Stimulated activated naive CD8-positive, alpha-beta T cell treated with anti-CD3 and anti-CD28 coated beads, Interleukin-15, Interleukin-2, amounts not matched to agents 100 U/mL and 50 U/mL, for 24 hours (primary cell): Measurements from ENCODE around the gene ZMYND11.
"Not testable (repeated sequence)": the region's sequence is repeated elsewhere in the genome, so short reads cannot be mapped to it uniquely, and the experiment has no call there.

ENCODE experiments used
- ATAC-seq: fragments of 150-1000 bp; cut with Tn5 transposase; one replicate; pipeline ENCODE4 v1.10.0; 2021
- DNase-seq: peaks from one replicate; pipeline ENCODE4 v3.0.0; 2021

Gene ZMYND11

GRCh38 chr10:282294-283139, 147.3 kb downstream of the ZMYND11 start:
- DNase-seq (no peak), ATAC-seq (no peak)

DNA sequence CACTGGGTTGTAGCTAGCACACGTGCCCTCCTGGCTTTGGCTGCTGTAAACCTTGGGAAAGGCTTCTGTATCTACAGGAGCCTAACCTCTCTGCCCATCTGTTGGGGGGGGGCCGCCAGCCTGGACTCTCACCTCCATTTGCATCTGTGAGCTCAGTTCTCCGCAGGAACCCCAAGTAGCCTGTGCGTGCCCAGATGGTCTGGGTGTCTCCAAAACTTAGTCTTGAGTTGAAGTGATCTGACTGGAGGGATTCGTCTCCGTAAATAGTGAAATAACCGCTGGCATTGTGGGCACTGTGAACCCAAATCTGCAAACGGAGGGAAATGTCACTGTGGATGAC, 147.9 kb downstream of the ZMYND11 start:
- ATAC-seq, result no peak

GRCh38 chr10:283916-284356, 148.7 kb downstream of the ZMYND11 start:
- peak; percentile 27 for DNase-seq
- peak; percentile 82 for ATAC-seq

More for the DNA sequence above, 147.9 kb downstream of the ZMYND11 start:
- no peak for DNase-seq

- DNase-seq, result no peak
- no peak for ATAC-seq
Measured at GRCh38 chr10:285216-285615, 150.0 kb downstream of the ZMYND11 start.

DNA sequence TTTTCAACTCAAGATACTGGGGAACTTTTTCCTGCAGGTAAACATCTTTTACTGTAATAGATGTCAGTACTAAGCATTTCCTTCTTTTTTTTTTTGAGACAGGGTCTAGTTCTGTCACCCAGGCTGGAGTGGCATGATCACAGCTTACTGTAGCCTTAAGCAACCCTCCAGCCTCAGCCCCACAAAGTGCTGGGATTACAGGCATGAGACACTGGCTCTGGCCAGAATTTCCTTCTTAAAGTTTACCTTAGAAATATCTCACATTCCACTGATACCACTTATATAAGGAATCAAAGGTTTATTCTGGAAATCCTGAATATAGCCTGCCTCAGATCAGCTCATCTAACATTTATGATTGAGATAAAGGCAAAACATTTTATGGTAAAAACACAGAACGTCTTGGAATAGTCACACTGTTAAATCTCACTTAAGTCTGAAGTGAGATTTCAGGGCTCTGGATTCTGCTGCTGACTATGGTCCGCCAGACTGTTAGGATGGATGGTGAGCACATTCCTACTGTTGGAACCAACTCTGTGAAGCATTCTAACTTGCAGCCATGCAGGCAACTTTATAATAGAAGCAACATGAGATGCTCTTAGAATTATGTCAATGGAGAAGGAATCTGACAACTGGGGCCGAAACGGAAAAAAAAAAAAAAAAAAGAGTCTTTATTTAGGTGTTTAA, 151.9 kb downstream of the ZMYND11 start:
- ATAC-seq (no peak), DNase-seq (no peak)

DNA sequence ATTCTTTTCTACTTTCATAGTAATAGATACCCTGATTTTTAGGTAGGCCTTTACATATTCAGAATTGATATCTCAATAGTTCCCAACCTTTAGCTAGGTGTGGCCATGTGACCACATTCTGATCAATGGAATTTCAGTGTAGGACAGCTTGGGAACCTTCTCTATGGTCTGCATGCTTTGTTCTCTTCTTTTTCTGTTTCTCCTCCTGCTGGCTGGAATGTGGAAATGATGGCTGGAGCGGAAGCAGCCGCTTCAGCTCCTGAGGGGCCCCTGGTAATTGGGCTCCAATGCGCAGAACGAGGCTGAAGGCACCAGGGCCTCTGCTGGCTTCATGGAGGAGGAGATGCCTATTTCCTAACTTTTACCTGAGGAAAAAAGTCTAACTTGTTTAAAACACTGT, 152.6 kb downstream of the ZMYND11 start:
- ATAC-seq (no peak), DNase-seq (no peak)

- ATAC-seq (no peak), DNase-seq (no peak)
Measured at GRCh38 chr10:288316-289200, 153.3 kb downstream of the ZMYND11 start.

- DNase-seq (no peak), ATAC-seq (no peak)
Measured at GRCh38 chr10:289581-289980, 154.3 kb downstream of the ZMYND11 start.

- DNase-seq (no peak), ATAC-seq (no peak)
Measured at GRCh38 chr10:290026-290725, 154.9 kb downstream of the ZMYND11 start.

GRCh38 chr10:293636-294035, 158.4 kb downstream of the ZMYND11 start:
- DNase-seq (no peak), ATAC-seq (no peak)

GRCh38 chr10:297567-297966, 162.3 kb downstream of the ZMYND11 start:
- DNase-seq, result no peak
- no peak for ATAC-seq

- ATAC-seq (no peak), DNase-seq (no peak)
Measured at GRCh38 chr10:298033-298432, 162.8 kb downstream of the ZMYND11 start.

DNA sequence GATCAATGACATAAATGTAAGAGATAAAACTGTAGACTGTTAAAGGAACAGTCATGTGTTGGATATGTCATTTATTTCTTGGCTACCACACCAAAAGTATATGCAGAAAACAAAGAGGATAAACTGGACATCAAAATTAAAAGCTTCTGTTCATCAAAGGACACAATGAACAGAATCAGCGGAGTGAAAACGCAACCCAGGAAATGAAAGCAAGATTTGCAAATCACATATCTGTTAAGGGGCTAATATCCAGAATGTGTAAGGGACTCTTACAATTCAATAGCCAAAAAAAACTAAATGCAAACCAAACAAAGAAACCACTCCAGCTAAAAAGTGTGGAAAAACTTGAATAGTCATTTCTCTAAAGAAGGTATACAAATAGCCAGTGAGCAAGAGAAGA, 164.3 kb downstream of the ZMYND11 start:
- no peak for ATAC-seq
- no peak for DNase-seq

DNA sequence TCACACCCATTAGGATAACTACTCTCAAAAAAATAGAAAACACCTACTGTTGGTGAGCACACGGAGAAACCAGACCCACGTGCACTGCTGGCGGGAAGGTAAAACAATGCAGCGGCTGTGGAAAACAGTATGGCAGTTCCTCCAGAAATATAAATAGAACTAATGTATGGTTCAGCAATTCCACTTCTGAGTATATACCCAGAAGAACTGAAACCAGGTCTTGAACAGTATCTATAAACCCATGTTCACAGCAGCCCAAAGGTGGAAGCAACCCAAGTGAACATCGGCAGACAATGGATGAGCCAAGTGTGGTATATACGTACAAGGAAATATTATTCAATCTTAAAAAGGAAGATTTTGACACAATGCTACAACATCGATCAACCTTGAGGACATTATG, 164.7 kb downstream of the ZMYND11 start:
- DNase-seq (no peak), ATAC-seq (no peak)

GRCh38 chr10:300580-300979, 165.3 kb downstream of the ZMYND11 start:
- not testable (repeated sequence) for DNase-seq

GRCh38 chr10:301536-301935, 166.3 kb downstream of the ZMYND11 start:
- DNase-seq (no peak), ATAC-seq (no peak)

More at GRCh38 chr10:300580-300979, 165.3 kb downstream of the ZMYND11 start:
- not testable (repeated sequence) for ATAC-seq
